Right lung (tissue), 5 donors: Measurements from ENCODE around the gene NUP153. TPM values are rescaled to one million over a fixed set of nuclear protein-coding genes. Genes with fewer than 3 reads are reported as not detected.

Source experiments
- DNase-seq, 2 donors: peaks; one replicate each; pipeline ENCODE4 v3.0.0-alpha.2; 2013
- polyA plus RNA-seq, 5 donors: library from polyadenylated mRNA; unstranded; fragments of 120-200 nt; gene quantifications; one replicate each; pipeline versions ENCODE4 v1.2.1 to v1.2.3, GENCODE V29; 2013; ENCODE audit warnings: inconsistent platforms in 1 of 5, low replicate concordance in 1 of 5; ENCODE audit not compliant: insufficient read length in 5 of 5, insufficient read depth in 1 of 5

Gene NUP153
- polyA plus RNA-seq, 5 donors, result 36.6 to 53.3 (median 47.1) TPM

GRCh38 chr6:17666646-17667045 lies 40.1 kb downstream of the NUP153 start:
- DNase-seq, result no peak

GRCh38 chr6:17665132-17665531 lies 41.6 kb downstream of the NUP153 start:
- no peak for DNase-seq

DNA sequence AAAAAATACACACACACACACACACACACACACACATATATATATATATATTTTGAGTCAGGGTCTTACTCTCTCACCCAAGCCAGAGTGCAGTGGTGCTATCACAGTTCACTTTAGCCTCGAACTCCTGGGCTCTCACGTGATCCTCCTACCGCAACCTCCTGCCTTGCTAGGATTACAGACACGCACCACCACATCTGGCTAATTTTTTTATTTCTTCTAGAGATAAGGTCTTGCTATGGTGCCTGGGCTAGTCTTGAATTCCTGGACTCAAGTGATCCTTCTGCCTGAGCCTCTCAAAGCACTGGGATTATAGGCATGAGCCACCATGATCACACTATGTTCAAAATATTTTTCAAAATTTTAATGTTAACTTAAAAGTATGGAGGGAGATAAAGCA lies 43.5 kb downstream of the NUP153 start:
- no peak for DNase-seq

GRCh38 chr6:17662585-17662984 lies 44.1 kb downstream of the NUP153 start:
- no peak for DNase-seq

GRCh38 chr6:17656644-17657043 lies 50.1 kb downstream of the NUP153 start:
- DNase-seq, result no peak

DNA sequence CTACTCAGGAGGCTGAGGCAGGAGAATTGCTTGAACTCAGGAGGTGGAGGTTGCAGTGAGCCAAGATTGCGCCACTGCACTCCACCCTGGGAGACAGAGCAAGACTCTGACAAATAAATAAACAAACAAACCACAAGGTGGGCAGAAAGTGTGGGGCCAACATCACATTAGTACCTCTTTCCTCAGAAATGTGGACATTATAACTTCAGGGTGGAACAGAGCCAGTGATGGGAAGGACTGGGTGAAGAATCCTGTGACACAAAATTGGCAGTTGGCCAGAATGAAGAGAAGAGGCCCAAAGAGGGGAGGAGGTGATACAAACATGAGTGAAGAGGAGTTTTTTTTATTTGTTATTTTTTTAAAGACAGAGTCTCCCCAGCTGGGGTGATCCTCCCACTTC lies 50.6 kb downstream of the NUP153 start:
- DNase-seq, result no peak

DNA sequence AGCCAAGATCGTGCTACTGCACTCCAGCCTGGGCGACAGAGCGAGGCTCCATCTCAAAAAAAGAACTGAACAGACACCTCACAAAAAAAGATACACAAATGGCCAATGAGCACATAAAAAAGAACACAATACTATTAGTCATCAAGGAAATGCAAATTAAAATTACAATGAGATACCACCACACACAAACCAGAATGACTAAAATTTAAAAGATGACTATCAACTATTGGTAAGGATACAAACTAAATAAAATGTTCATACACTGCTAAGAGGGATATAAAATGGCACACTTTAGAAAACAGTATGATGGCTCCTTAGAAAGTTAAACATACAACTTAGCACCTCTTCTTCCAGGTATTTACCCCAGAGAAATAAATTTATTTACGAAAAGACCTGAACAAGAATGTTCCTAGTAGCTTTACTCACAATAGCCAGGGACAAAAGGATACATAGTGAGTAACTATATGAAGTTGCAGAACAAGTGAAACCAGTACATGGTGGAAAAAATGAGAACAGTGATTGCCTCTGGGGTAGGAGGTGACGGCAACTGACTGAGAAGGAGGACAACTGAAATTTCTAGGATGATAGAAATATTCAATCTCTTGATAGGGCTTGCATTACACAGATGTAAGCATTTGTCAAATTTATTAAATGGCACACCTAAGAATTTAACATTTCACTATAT lies 53.4 kb downstream of the NUP153 start:
- no peak for DNase-seq

GRCh38 chr6:17650656-17651309 lies 55.9 kb downstream of the NUP153 start:
- no peak for DNase-seq

DNA sequence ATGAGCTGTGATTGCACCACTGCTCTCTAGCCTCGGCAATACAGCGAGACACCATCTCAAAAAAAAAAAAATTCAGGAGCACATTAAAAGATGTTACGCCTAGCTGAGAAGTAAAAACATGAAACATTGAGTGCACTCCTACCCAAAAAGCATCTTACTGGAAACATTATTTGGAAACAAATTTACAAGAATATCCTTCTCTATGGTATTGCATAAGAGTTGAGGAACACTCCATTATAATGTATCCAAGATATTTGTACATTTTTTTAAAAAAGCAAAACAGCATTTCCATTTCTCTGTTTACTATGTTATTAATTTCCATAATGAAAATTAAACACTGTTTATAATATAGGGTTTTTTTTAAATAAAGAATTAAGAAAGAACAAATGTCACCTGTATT lies 58.0 kb downstream of the NUP153 start:
- DNase-seq, result no peak

DNA sequence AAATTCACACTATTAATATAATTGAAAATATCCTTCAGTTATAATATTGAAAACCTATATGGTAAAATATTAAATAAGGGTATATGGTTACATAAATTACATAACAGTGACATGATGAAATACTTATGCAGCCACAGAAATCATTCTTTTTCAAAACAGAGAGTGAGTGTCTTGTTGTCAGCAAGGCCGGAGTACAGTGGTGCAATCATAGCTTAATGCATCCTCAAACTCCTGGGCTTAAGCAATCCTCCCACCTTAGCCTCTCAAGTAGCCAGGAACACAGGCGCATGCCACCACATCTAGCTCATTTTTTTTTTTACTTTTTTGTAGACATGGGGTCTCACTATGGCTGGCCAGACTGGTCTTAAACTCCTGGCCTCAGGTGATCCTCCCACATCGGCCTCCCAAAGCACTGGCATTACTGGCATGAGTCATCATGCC lies 66.2 kb downstream of the NUP153 start:
- DNase-seq, result no peak

- no peak for DNase-seq
These were observed 68.5 kb downstream of the NUP153 start for GRCh38 chr6:17638212-17638715.

- no peak for DNase-seq
These were observed 71.2 kb downstream of the NUP153 start for GRCh38 chr6:17635568-17635967.

DNA sequence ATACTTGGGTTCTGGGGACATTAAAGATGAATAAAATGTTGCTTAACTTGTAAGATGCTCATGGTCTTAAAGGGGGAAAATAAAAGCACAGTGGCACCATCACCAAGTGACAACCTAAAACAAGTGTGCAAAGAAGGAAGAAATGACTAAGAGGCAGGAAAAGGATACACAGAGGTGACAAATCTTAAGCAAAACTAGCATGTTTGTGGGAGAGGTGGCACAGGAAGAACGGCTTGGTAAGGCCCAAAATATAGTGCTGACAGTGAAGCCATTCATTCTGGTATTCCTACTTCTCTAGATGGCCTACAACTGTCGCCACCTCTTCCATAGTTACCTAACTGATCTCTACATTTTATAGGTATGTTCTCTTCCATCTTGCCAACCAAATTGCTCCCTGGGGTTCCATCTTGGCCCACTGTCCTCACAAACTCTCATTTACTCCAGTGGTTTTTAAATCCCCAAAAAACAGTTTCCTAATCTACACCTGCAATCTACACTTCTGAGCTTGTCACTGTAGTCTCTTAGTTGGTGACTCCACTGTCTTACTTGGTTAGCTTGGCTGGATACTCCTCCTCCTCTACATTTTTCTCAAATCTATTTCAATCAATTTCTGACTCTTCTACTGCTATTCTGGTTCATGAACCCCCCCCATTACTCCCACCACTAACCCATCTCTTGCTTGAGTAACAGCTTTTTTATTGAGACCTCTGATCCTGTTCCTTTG lies 73.1 kb downstream of the NUP153 start:
- no peak for DNase-seq

GRCh38 chr6:17632934-17633333 lies 73.8 kb downstream of the NUP153 start:
- no peak for DNase-seq

DNA sequence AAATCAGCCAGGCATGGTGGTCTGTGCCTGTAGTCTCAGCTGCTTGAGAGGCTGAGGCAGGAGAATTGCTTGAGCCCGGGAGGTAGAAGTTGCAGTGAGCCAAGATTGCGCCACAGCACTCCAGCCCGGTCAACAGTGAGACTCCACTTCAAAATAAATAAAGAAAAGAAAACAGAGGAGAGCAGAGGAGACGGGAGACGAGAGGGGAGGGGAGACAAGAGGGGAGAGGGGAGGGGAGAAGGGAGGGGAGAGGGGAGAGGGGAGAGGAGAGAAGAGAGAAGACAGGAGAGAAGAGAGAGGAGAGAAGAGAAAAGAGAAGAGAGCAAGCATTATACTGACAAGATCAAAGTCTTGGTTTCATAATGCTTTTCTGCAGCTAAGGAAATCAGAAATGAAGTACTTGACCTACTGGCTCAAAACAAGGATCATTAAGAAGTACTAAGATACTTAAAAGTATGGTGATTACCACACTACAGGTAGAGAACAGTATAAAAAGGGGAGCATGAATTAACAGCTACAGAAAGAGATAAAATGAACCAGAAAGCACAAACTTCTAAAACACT lies 76.1 kb downstream of the NUP153 start:
- peak in 1 of 2 donors; percentile 3 for DNase-seq

- DNase-seq, result no peak
These were observed 76.8 kb downstream of the NUP153 start for GRCh38 chr6:17629824-17630510.

DNA sequence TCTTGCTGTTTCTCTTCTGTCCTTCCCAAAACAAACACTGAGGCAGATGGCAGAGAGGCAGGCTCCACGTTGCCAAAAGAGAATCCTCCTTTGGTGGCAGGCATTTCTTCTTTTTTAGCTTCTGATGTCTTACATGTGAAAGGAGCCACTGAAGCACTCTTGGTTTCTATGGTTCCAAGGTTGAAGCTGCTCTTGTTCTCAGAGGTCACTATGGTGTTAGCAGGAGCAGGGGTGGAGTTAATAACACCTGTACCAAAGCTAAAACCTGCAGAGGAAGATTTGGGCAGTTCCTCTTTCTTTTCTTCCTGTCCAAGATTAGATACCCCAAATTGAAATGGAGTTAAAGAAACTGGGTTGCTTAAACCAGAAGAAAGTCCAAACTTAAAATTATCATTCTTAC lies 77.9 kb downstream of the NUP153 start:
- DNase-seq, result no peak

- no peak for DNase-seq
These were observed 82.3 kb downstream of the NUP153 start for GRCh38 chr6:17624396-17624795.

- no peak for DNase-seq
These were observed 84.6 kb downstream of the NUP153 start for GRCh38 chr6:17622144-17622543.

GRCh38 chr6:17621003-17621402 lies 85.7 kb downstream of the NUP153 start:
- DNase-seq, result no peak

DNA sequence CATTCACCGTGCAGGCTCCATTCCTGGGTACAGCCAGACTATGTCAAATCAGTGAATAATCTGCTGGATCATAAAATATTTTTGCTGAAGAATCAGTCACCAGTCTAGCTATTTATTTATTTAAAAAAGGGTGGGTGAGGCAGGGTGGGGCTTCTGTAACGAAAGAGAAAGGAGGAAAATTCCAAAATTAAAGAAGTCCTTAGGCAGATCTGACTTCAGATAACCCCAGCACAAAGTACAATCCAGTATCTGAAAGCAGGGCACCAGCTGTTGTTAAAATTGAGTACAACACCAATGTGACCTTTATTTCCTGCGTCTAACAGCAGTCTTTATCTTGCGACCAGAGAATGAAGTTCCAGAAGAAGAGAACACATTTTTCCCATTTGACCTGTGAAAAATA lies 90.9 kb downstream of the NUP153 start:
- DNase-seq, result no peak

GRCh38 chr6:17612048-17612447 lies 94.7 kb downstream of the NUP153 start:
- DNase-seq, result no peak
